ENCODE results near the gene DCLK2.

GRCh38 chr4:150235317-150235716, 157.1 kb downstream of the DCLK2 start:
- TF ChIP-seq POLR2A (IDR thresholded peaks at IDR 0.05), result no peak
- no peak for TF ChIP-seq EP300 (IDR thresholded peaks at IDR 0.05)
- TF ChIP-seq CTCF (IDR thresholded peaks at IDR 0.05), result no peak

All from ovary (tissue), 3 donors.